Limb (tissue), 2 donors: ENCODE results near the gene IRAK2.
A peak's percentile ranks its signal among the peaks of the same experiment; 100 is the strongest.
"Not testable (repeated sequence)": the region's sequence is repeated elsewhere in the genome, so short reads cannot be mapped to it uniquely, and the experiment has no call there.

Experiments used
- DNase-seq, 2 donors: peaks; one replicate each; pipeline ENCODE4 v3.0.0-alpha.2; 2016; ENCODE audit errors: extremely low spot score in 2 of 2

The IRAK2 gene, protein sequence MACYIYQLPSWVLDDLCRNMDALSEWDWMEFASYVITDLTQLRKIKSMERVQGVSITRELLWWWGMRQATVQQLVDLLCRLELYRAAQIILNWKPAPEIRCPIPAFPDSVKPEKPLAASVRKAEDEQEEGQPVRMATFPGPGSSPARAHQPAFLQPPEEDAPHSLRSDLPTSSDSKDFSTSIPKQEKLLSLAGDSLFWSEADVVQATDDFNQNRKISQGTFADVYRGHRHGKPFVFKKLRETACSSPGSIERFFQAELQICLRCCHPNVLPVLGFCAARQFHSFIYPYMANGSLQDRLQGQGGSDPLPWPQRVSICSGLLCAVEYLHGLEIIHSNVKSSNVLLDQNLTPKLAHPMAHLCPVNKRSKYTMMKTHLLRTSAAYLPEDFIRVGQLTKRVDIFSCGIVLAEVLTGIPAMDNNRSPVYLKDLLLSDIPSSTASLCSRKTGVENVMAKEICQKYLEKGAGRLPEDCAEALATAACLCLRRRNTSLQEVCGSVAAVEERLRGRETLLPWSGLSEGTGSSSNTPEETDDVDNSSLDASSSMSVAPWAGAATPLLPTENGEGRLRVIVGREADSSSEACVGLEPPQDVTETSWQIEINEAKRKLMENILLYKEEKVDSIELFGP

GRCh38 chr3:10164546-10165393, at the start of gene IRAK2:
TSS of gene IRAK2 (plus strand) at chr3:10164919. CDS start at chr3:10164955, 36 bp downstream.
- peak in 1 of 2 donors; percentile 76 for DNase-seq

- peak; percentile 92 to 97 for DNase-seq
These were observed 49.2 kb upstream of the IRAK2 start, which contains the start of gene BRK1 for GRCh38 chr3:10115326-10116137. TSS of gene BRK1 (plus strand) at chr3:10115675. CDS start at chr3:10115702, 27 bp downstream.

GRCh38 chr3:10116138-10116460, 48.6 kb upstream of the IRAK2 start:
- DNase-seq: no peak

DNA sequence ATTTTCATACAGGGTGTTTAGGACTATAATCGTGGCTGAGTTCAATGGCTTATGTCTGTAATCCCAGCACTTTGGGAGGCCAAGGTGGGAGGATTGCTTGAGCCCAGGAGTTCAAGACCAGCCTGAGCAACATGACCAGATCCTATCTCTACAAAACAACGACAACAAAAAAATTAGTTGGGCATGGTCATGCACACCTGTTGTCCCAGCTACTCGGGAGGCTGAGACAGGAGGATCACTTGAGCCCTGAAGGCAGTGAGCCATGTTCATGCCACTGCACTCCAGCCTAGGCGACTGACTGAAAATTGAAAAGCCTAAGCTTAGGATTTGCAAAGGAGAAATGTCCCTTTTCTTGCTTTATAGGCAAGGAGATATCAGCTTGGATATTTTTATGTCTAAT, 47.8 kb upstream of the IRAK2 start:
- no peak for DNase-seq

- DNase-seq: no peak
These were observed 45.3 kb upstream of the IRAK2 start for GRCh38 chr3:10119376-10119775.

DNA sequence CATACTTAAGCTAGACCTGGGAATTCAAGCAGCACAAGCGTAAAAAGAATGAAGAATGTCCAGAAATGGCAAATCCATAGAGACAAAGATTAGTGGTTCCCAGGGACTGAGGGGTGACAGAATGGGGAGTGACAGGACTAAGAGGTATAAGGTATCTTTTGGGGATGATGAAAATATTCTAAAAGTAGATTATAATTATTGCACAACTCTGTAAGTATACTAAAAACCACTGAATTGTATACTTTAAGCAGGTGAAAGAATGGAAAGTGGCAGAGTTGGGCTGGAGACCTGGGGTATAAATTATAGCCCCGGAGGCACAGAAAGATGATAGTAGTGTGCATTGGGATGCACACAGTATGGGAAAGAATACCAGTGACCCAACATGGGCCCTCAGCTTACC, 43.7 kb upstream of the IRAK2 start:
- no peak for DNase-seq

- DNase-seq: no peak
These were observed 42.0 kb upstream of the IRAK2 start for GRCh38 chr3:10122724-10123123.

DNA sequence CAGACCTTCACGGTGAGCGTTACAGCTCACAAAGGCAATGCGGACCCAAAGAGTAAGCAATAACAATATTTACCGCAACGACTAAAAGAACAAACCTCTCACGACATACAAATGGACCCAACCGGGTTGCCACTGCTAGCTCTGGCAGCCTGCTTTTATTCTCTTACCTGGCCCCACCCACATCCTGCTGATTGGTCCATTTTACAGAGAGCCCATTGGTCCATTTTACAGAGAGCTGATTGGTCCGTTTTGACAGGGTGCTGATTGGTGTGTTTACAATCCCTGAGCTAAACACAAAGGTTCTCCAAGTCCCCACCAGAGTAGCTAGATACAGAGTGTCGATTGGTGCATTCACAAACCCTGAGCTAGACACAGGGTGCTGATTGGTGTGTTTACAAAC, 28.8 kb upstream of the IRAK2 start:
- DNase-seq: not testable (repeated sequence)

DNA sequence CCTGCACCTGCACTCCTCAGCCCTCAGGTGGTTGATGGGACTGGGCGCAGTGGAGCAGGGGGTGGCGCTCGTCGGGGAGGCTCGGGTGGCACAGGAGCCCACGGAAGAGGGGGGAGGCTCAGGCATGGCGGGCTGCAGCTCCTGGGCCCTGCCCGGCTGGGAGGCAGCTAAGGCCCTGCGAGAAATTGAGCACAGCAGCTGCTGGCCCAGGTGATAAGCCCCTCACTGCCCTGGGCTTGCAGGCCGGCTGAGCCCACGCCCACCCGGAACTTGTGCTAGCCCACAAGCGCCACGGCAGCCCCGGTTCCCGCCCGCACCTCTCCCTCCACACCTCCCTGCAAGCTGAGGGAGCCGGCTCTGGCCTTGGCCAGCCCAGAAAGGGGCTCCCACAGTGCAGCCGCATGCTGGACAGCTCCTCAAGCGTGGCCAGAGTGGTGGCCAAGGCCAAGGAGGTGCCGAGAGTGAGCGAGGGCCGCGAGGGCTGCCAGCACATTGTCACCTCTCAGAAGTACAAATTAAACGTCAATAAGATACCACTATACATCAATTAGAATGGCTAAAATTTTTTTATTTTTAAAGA, 28.2 kb upstream of the IRAK2 start:
- DNase-seq: no peak

DNA sequence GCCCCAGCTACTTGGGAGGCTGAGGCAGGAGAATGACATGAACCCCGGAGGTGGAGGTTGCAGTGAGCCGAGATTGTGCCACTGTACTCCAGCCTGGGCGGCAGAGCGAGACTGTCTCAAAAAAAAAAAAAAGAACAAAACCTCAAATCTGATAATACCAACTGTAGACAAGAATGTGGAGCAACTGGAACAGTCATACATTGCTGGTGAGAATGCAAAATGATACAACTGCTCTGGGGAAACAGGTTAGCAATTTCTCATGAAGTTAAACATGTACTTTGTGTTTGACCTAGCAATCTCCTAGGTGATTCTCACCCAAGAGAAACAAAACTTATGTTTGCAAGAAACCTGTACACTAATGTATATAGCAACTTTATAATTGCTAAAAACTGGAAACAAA, 27.5 kb upstream of the IRAK2 start:
- DNase-seq: no peak

GRCh38 chr3:10140996-10141546, 23.6 kb upstream of the IRAK2 start:
- DNase-seq: no peak

- no peak for DNase-seq
These were observed 21.8 kb upstream of the IRAK2 start for GRCh38 chr3:10142707-10143560.

- DNase-seq: no peak
These were observed 19.0 kb upstream of the IRAK2 start for GRCh38 chr3:10145685-10146084.

GRCh38 chr3:10149226-10149625, 15.5 kb upstream of the IRAK2 start:
- no peak for DNase-seq

GRCh38 chr3:10150987-10151386, 13.7 kb upstream of the IRAK2 start:
- no peak for DNase-seq

DNA sequence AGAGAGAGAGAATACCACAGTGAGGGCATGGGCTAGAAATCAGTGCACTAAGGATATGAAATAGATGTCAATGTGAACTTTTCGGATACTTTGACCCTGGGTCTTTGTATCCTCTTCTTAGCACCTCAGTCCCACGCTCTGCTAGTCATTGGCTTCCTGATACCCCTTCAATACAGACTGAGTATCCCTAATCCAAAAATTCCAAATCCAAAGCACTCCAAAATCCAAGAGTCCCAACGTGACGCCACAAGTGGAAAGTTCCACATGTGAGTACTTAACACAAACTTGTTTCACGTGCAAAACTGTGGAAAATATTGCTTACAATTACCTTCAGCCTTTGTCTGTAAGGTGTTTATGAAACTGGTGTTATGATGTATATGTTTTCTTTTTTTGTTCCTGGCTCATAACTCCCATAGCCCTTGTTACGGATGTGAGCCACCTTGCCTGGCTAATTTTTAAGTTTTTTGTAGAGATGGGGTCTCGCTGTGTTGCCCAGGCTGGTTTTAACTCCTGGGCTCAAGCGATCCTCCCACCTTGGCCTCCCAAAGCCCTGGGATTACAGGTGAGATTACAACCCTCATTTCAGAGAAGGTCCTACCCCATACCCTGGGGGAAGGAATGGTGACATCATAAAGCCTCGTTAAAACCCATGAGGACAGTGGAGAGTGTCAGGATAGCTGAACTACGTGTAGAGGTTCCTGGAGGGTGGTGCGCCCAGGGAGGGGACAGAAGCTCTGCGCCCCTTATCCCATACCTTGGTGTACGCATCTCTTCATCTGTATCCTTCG, 10.2 kb upstream of the IRAK2 start:
- DNase-seq: no peak

- no peak for DNase-seq
These were observed 9.6 kb upstream of the IRAK2 start for GRCh38 chr3:10155123-10155472.

DNA sequence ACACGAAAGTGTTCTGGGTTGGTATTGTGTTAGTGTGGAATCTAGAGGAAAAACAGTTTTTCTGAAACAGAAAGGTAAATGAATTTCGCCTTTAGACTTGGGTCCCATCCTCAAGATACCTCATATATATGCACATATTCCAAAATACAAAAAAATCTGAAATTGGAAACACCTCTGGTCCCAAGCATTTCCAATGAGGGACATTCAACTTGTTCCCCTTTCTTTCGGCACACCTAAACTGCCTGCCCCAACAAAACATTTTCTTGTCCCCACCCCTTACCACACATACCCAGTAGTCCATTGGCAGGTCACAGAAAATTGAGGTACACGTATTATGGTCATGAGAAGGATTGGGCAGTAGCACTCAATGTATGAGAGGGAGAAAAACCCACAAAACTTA, 9.1 kb upstream of the IRAK2 start:
- no peak for DNase-seq

- DNase-seq: peak in 1 of 2 donors; percentile 27
These were observed 7.7 kb upstream of the IRAK2 start for GRCh38 chr3:10157031-10157430.
